NCI-H2196 treated with DMSO at 0.1 percent for 48 hours (cell line): Measurements from ENCODE around the gene SPOCK2.
"Not testable (repeated sequence)": the region's sequence is repeated elsewhere in the genome, so short reads cannot be mapped to it uniquely, and the experiment has no call there.

Experiments used
- DNase-seq: peaks from one replicate; lab custom pipeline; 2025; ENCODE audit not compliant: unreplicated experiment; lab: John Stamatoyannopoulos, UW

SPOCK2 gene

GRCh38 chr10:72087969-72088888 is at the start of gene SPOCK2:
Gene SPOCK2, minus strand, starts transcription at chr10:72088551. Its CDS starts 223 bp downstream, at chr10:72088328.
- no peak for DNase-seq

GRCh38 chr10:72137583-72137982 is 49.2 kb upstream of the SPOCK2 start:
- no peak for DNase-seq

GRCh38 chr10:72136225-72136624 is 47.9 kb upstream of the SPOCK2 start:
- not testable (repeated sequence) for DNase-seq

GRCh38 chr10:72134785-72135767 is 46.7 kb upstream of the SPOCK2 start:
- DNase-seq = no peak

GRCh38 chr10:72133517-72133916 is 45.2 kb upstream of the SPOCK2 start:
- no peak for DNase-seq

- DNase-seq = no peak
Measured at GRCh38 chr10:72132854-72133253, 44.5 kb upstream of the SPOCK2 start.

GRCh38 chr10:72127571-72127970 is 39.2 kb upstream of the SPOCK2 start:
- no peak for DNase-seq

GRCh38 chr10:72126872-72127232 is 38.5 kb upstream of the SPOCK2 start:
- no peak for DNase-seq

GRCh38 chr10:72126184-72126871 is 38.0 kb upstream of the SPOCK2 start:
- no peak for DNase-seq

- no peak for DNase-seq
Measured at GRCh38 chr10:72124989-72125388, 36.6 kb upstream of the SPOCK2 start.

- DNase-seq = no peak
Measured at GRCh38 chr10:72124381-72124780, 36.0 kb upstream of the SPOCK2 start.

GRCh38 chr10:72123616-72124015 is 35.3 kb upstream of the SPOCK2 start:
- no peak for DNase-seq

GRCh38 chr10:72122221-72122620 is 33.9 kb upstream of the SPOCK2 start:
- no peak for DNase-seq

- no peak for DNase-seq
Measured at GRCh38 chr10:72121389-72121788, 33.0 kb upstream of the SPOCK2 start.

GRCh38 chr10:72116372-72116771 is 28.0 kb upstream of the SPOCK2 start:
- DNase-seq = no peak

GRCh38 chr10:72114706-72115450 is 26.5 kb upstream of the SPOCK2 start:
- no peak for DNase-seq

- DNase-seq = no peak
Measured at GRCh38 chr10:72110673-72111401, 22.5 kb upstream of the SPOCK2 start.

GRCh38 chr10:72109636-72110157 is 21.3 kb upstream of the SPOCK2 start:
- DNase-seq = no peak

GRCh38 chr10:72108830-72109635 is 20.7 kb upstream of the SPOCK2 start:
- no peak for DNase-seq
